Measurements from ENCODE around the gene BAHCC1.

BAHCC1 gene

DNA sequence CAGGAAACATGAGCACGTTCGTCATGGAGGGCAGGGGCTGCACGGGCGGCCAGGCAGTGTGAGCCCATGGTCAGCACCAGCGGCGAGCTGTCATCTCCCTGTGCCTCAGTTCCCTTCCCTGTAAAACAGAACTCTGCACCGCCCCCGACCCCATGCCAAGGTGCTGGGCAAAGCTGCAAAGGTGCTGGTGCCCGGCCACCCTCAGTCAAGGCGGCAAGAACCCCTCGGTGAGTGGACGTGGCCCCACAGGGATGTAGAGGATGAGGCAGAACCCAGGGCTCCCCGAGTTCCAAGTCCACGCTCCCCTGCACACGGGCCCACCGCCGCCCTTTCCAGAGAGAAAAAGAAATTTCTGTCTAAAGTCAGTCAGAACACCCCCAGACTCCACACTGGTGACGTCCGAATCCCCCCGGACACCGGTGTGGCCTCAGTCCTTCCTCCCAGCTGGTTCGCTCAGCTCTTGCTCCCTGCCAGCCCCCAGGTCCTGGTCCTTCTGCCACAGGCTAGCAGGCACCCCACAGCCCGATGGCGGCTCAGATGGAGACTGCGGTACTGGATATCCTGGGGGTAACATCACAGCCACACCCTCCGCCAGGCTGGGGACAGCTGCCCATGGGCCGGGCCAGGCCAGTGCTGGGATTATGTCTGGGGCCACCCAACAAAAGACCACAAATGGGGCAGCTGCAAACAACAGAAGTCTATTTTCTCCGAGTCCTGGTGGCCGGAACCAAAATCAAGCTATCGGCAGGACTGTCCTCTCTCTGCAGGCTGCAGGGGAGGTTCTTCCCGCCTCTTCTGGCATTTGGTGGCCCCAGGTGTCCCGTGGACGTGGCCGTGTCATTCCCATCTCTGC lies 14.4 kb upstream of the BAHCC1 start:
- H3K79me2 ChIP-seq (ENCODE audit: low read length) = no peaks in the 10 kb centered on the region
- H4K20me1 ChIP-seq (ENCODE audit: insufficient read depth, low read length) = no peaks in the 10 kb centered on the region
- H3K27ac ChIP-seq (ENCODE audit: low read length) = no peak overlapping the region
- H3K9ac ChIP-seq (ENCODE audit: low read length) = no peak overlapping the region
- H3K4me1 ChIP-seq (ENCODE audit: low read length) = no peaks in the 10 kb centered on the region
- H3K27me3 ChIP-seq (ENCODE audit: low read depth, low read length) = no peaks in the 10 kb centered on the region
- no peak overlapping the region for H2AFZ ChIP-seq (ENCODE audit: low read depth, low read length)
- TF ChIP-seq EZH2phosphoT487 (IDR thresholded peaks at IDR 0.05; ENCODE audit: low read depth) = no peak
- TF ChIP-seq, protein P1, sequence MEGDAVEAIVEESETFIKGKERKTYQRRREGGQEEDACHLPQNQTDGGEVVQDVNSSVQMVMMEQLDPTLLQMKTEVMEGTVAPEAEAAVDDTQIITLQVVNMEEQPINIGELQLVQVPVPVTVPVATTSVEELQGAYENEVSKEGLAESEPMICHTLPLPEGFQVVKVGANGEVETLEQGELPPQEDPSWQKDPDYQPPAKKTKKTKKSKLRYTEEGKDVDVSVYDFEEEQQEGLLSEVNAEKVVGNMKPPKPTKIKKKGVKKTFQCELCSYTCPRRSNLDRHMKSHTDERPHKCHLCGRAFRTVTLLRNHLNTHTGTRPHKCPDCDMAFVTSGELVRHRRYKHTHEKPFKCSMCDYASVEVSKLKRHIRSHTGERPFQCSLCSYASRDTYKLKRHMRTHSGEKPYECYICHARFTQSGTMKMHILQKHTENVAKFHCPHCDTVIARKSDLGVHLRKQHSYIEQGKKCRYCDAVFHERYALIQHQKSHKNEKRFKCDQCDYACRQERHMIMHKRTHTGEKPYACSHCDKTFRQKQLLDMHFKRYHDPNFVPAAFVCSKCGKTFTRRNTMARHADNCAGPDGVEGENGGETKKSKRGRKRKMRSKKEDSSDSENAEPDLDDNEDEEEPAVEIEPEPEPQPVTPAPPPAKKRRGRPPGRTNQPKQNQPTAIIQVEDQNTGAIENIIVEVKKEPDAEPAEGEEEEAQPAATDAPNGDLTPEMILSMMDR (IDR thresholded peaks at IDR 0.05; ENCODE audit: low read depth, low read length) = no peak
- H3K36me3 ChIP-seq (replicated peaks; ENCODE audit: low read depth, low read length) = no peaks in the 10 kb centered on the region
- H3K4me3 ChIP-seq (ENCODE audit: low read length) = no peak overlapping the region
- H3K9me3 ChIP-seq (ENCODE audit: insufficient read depth, low read length) = no peaks in the 10 kb centered on the region
- H3K4me2 ChIP-seq (ENCODE audit: low read length) = no peak overlapping the region

DNA sequence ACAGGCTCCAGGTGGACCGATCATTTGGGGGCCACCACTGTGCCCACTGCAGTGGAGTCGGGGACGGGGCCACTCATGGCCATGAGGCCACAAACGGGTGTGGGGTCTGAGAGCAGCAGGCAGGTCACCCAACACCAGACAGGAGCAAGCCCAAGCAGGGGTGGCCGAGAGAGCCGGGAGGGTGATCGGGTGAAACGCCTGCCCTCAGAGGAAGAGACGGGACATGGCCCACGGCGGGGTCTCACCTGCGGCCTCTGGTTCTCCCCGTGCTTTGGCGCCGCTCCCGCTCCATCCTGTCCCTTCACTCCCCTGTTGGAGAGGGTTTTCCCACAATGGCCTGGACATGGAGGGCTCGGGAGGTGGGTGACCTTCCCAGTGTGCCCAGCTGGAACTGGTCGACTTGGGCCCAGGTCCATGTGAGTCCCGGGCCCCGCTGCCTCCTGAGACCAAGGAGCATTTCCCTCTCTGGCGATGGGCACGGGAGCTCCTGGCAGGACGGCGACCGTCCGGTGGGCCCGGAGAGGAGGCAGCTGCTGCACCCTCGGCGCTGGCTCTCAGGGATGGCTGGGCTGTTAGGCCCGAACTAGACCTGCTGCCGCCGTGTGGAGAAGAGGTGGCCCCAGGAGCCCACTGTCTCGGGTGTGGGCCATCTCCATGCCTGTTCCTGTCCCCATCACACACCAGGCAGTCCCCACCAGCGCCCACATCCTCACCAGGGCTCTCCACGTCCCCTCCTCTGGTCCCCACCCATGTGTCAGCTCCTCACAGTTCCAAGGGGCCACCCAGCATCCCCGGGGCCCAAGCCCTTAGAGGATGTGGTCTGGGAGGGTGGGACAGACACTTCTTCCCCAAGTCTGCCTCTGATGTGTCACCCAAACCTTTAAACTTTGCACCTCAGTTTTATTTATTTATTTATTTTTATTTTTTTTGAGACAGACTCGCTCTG lies 13.4 kb upstream of the BAHCC1 start:
- no peaks in the 10 kb centered on the region for H3K79me2 ChIP-seq (ENCODE audit: low read length)
- no peak overlapping the region for H3K4me3 ChIP-seq (ENCODE audit: low read length)
- no peak overlapping the region for H3K27ac ChIP-seq (ENCODE audit: low read length)
- no peaks in the 10 kb centered on the region for H3K4me1 ChIP-seq (ENCODE audit: low read length)
- no peak overlapping the region for H3K4me2 ChIP-seq (ENCODE audit: low read length)
- no peaks in the 10 kb centered on the region for H3K36me3 ChIP-seq (replicated peaks; ENCODE audit: low read depth, low read length)
- no peak overlapping the region for H2AFZ ChIP-seq (ENCODE audit: low read depth, low read length)
- H4K20me1 ChIP-seq (ENCODE audit: insufficient read depth, low read length) = no peaks in the 10 kb centered on the region
- TF ChIP-seq EZH2phosphoT487 (IDR thresholded peaks at IDR 0.05; ENCODE audit: low read depth) = no peak
- TF ChIP-seq, protein P1 (IDR thresholded peaks at IDR 0.05; ENCODE audit: low read depth, low read length) = no peak
- no peaks in the 10 kb centered on the region for H3K27me3 ChIP-seq (ENCODE audit: low read depth, low read length)
- H3K9me3 ChIP-seq (ENCODE audit: insufficient read depth, low read length) = no peaks in the 10 kb centered on the region
- no peak overlapping the region for H3K9ac ChIP-seq (ENCODE audit: low read length)

DNA sequence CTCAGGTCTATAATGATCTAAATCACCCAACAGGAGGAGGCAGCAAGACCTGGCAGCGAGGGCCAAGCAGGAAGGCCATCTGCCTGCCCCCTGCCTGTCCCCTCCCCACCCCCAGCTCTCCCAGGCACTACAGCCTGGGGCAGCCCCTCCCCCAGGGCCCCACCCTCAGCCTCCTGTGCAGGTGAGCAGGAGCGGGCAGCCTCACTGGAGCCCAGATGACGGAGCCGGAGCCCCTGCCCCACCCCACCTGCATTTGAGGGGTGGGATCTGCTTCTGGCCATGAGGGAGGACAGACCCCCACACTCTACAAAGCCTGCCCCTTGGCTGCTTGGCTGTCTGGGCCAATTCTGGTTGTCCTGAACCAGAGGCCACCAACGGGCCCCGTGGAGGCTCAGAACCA lies 12.4 kb upstream of the BAHCC1 start:
- H4K20me1 ChIP-seq (ENCODE audit: insufficient read depth, low read length) = no peaks in the 10 kb centered on the region
- H3K9ac ChIP-seq (ENCODE audit: low read length) = no peak overlapping the region
- H3K9me3 ChIP-seq (ENCODE audit: insufficient read depth, low read length) = no peaks in the 10 kb centered on the region
- no peak overlapping the region for H3K27ac ChIP-seq (ENCODE audit: low read length)
- H3K4me3 ChIP-seq (ENCODE audit: low read length) = no peak overlapping the region
- H3K79me2 ChIP-seq (ENCODE audit: low read length) = no peaks in the 10 kb centered on the region
- TF ChIP-seq, protein P1 (IDR thresholded peaks at IDR 0.05; ENCODE audit: low read depth, low read length) = no peak
- no peak for TF ChIP-seq EZH2phosphoT487 (IDR thresholded peaks at IDR 0.05; ENCODE audit: low read depth)
- no peaks in the 10 kb centered on the region for H3K36me3 ChIP-seq (replicated peaks; ENCODE audit: low read depth, low read length)
- H2AFZ ChIP-seq (ENCODE audit: low read depth, low read length) = no peak overlapping the region
- H3K27me3 ChIP-seq (ENCODE audit: low read depth, low read length) = no peaks in the 10 kb centered on the region
- no peaks in the 10 kb centered on the region for H3K4me1 ChIP-seq (ENCODE audit: low read length)
- H3K4me2 ChIP-seq (ENCODE audit: low read length) = no peak overlapping the region

All from OCI-LY3 (cell line).